IPS-15b (cell line): ENCODE measurements around the gene CLIC6.

Experiments
- H3K27me3 ChIP-seq: one replicate; pipeline ENCODE4 v1.6.1; 2013; ENCODE audit warnings: low read length; ENCODE audit not compliant: control insufficient read depth, insufficient read depth
- H3K36me3 ChIP-seq: one replicate; pipeline ENCODE4 v1.6.1; 2013; ENCODE audit warnings: low read length; ENCODE audit not compliant: control insufficient read depth, insufficient read depth
- H3K4me1 ChIP-seq: one replicate; pipeline ENCODE4 v1.6.1; 2013; ENCODE audit warnings: mild to moderate bottlenecking, low read length; ENCODE audit not compliant: control insufficient read depth, insufficient read depth
- H3K4me3 ChIP-seq: one replicate; pipeline ENCODE4 v1.5.1; 2013; ENCODE audit warnings: low read depth, low read length
- H3K9ac ChIP-seq: one replicate; pipeline ENCODE4 v1.6.1; 2013; ENCODE audit warnings: low read depth, mild to moderate bottlenecking, low read length
- H3K9me3 ChIP-seq: one replicate; pipeline ENCODE4 v1.6.1; 2013; ENCODE audit warnings: mild to moderate bottlenecking, low read length; ENCODE audit not compliant: control insufficient read depth, insufficient read depth

Gene CLIC6

DNA sequence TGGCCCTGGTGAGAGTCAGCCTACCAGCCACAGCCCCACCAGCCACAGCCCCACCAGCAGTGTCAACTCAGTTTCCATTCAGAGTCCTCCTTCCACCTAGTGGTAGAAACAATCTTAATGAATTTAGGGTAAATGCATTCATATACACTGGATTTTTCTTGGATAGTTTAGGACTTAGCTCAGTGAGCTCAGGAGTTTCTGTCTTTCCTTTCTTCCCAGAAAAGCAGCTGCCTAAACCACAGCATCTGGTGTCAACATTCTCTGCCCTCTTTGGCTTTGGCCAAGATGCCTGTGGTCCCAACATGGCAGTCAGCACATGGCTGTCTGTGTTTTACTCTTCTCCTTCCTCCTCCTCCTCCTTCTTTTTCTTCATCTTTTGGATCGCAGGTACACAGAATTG lies 94.0 kb downstream of the CLIC6 start:
- Histone ChIP-seq H3K27me3 (no peaks in the 10 kb centered on the region), H3K36me3 (no peaks in the 10 kb centered on the region), H3K9ac (no peak overlapping the region), H3K4me1 (no peaks in the 10 kb centered on the region), H3K9me3 (no peaks in the 10 kb centered on the region), H3K4me3 (no peak overlapping the region)

DNA sequence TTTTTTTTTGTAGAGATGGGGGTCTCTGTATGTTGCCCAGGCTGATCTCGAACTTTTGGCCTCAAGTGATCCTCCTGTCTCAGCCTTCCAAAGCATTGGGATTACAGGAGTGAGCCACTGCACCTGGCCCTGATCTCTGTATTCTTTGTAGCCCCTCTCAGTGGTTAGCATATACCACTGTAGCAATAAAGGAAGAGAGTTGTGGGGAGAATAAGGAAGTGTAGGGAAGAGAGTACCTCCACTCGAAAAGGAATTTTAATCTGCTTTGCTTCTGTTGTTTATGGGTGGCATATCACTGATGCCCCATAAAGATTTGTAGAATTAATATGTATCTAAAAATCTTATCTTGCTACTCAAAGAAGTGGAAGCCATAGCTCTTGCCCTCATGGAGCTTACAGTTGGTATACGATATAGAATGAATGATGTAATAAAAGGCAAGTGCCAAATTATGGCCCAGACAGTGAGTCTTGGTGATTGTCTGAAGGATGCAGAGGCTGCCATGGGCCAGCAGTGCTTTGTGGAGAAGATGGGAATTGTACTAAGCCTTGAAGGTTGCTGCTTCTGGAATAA lies 96.0 kb downstream of the CLIC6 start:
- Histone ChIP-seq H3K36me3 (no peaks in the 10 kb centered on the region), H3K9me3 (no peaks in the 10 kb centered on the region), H3K27me3 (no peaks in the 10 kb centered on the region), H3K4me1 (no peaks in the 10 kb centered on the region), H3K4me3 (no peak overlapping the region), H3K9ac (no peak overlapping the region)

DNA sequence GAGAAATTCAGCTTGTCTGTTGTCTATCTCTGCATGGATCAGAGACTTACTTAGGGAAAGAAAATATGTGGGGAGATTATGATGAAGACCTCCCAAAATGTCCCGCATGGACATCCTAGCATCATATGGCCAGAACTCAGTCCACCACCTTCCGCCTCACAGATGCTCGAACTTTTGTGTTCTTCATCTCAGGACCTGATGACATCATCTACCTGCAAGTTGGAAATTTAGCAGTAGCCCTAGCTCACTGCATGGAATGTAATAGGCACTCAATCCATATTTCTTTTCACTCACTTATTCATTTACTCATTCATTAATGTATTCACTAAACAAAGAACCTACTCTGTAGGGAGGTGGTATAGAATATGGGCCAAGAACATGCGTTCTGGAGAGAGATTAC lies 96.8 kb downstream of the CLIC6 start:
- Histone ChIP-seq H3K4me1 (no peaks in the 10 kb centered on the region), H3K36me3 (no peaks in the 10 kb centered on the region), H3K27me3 (no peaks in the 10 kb centered on the region), H3K9me3 (no peaks in the 10 kb centered on the region), H3K9ac (no peak overlapping the region), H3K4me3 (no peak overlapping the region)

DNA sequence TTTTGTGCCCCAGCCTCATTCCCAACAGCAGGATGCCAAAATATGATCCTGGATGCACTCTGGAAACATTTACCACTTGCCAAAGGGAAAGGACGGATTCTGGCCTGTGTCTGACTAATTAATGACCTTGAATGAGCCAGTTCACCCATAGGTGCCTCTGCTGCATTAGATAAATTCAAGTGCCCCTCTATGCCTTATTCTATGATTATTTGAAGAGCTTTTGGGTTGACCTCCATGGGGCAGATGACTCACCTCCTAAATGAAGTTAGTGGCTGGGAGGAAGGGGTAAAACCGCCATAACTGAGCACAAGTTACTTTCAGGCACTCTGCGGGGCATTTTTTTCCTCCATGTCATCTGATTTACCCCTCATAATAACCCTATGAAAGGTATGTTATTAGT lies 98.1 kb downstream of the CLIC6 start:
- Histone ChIP-seq H3K9ac (no peak overlapping the region), H3K27me3 (no peaks in the 10 kb centered on the region), H3K9me3 (no peaks in the 10 kb centered on the region), H3K36me3 (no peaks in the 10 kb centered on the region), H3K4me1 (no peaks in the 10 kb centered on the region), H3K4me3 (no peak overlapping the region)
